Keratinocyte (primary cell): ENCODE measurements around the gene FAM221A. TPM values are rescaled to one million over a fixed set of nuclear protein-coding genes. Genes with fewer than 3 reads are reported as not detected.
"Not testable (repeated sequence)": the region's sequence is repeated elsewhere in the genome, so short reads cannot be mapped to it uniquely, and the experiment has no call there.

Experiments
- DNase-seq: peaks from one replicate; pipeline ENCODE4 v3.0.0-alpha.2; 2011; ENCODE audit warnings: low read depth, missing footprints, low spot score
- FAIRE-seq: peaks from 2 replicates; lab custom pipeline; 2011; peaks lifted over from hg19 to GRCh38; lab: Jason Lieb, UNC
- H2AFZ ChIP-seq: 2 replicates; pipeline ENCODE4 v1.6.0; 2012; ENCODE audit warnings: low read length, control low read depth, inconsistent platforms; ENCODE audit not compliant: control insufficient read depth
- H3K27ac ChIP-seq: 2 replicates; pipeline ENCODE4 v1.5.1; 2011; ENCODE audit warnings: low read length; ENCODE audit not compliant: control insufficient read depth, insufficient read depth
- H3K27me3 ChIP-seq: 3 replicates; pipeline ENCODE4 v1.6.0; 2011; ENCODE audit warnings: low read length; ENCODE audit not compliant: control insufficient read depth, insufficient read depth; ENCODE audit errors: extremely low read depth
- H3K36me3 ChIP-seq, 2 experiments: 2 replicates in 1 of 2; 3 replicates in 1 of 2; pipeline ENCODE4 v1.5.1; 2011; ENCODE audit warnings: low read length in 2 of 2, mild to moderate bottlenecking in 1 of 2; ENCODE audit not compliant: control insufficient read depth in 2 of 2, insufficient read depth in 2 of 2; ENCODE audit errors: extremely low read depth in 1 of 2
- H3K4me1 ChIP-seq: 3 replicates; pipeline ENCODE4 v1.5.1; 2011; ENCODE audit warnings: low read length; ENCODE audit not compliant: control insufficient read depth, insufficient read depth; ENCODE audit errors: extremely low read depth
- H3K4me2 ChIP-seq: 3 replicates; pipeline ENCODE4 v1.6.0; 2011; ENCODE audit warnings: low read depth, low read length; ENCODE audit not compliant: control insufficient read depth, insufficient read depth; ENCODE audit errors: extremely low read depth
- H3K4me3 ChIP-seq, 3 experiments: fragments of 200-600 bp in 1 of 3; sonication (generic) in 1 of 3; 2 replicates in 2 of 3; 3 replicates in 1 of 3; pipeline ENCODE4 v1.5.1; 2011 to 2016; ENCODE audit warnings: low read length in 3 of 3, mild to moderate bottlenecking in 3 of 3, control low read depth in 2 of 3, inconsistent platforms in 1 of 3, low read depth in 1 of 3, mixed read lengths in 1 of 3, mixed run types in 1 of 3, moderate library complexity in 1 of 3; ENCODE audit not compliant: control insufficient read depth in 2 of 3, insufficient read depth in 2 of 3; ENCODE audit errors: extremely low read depth in 1 of 3
- H3K79me2 ChIP-seq: 2 replicates; pipeline ENCODE4 v1.6.0; 2012; ENCODE audit warnings: low read length; ENCODE audit not compliant: control insufficient read depth, insufficient read depth
- H3K9ac ChIP-seq: 3 replicates; pipeline ENCODE4 v1.6.0; 2011; ENCODE audit warnings: low read length; ENCODE audit not compliant: control insufficient read depth, insufficient read depth; ENCODE audit errors: extremely low read depth
- H3K9me1 ChIP-seq: 3 replicates; pipeline ENCODE4 v1.6.0; 2011; ENCODE audit warnings: low read length; ENCODE audit not compliant: control insufficient read depth, insufficient read depth; ENCODE audit errors: extremely low read depth
- H3K9me3 ChIP-seq: 2 replicates; pipeline ENCODE4 v1.5.1; 2012; ENCODE audit warnings: low read depth, low read length; ENCODE audit not compliant: control insufficient read depth
- H4K20me1 ChIP-seq: 3 replicates; pipeline ENCODE4 v1.6.0; 2011; ENCODE audit warnings: low read length; ENCODE audit not compliant: control insufficient read depth, insufficient read depth; ENCODE audit errors: extremely low read depth
- CTCF ChIP-seq, 3 experiments: IDR thresholded peaks in 1 of 3; conservative IDR thresholded peaks in 1 of 3; optimal IDR thresholded peaks in 1 of 3; 2 replicates in 2 of 3; 3 replicates in 1 of 3; pipeline versions ENCODE3 to v1.5.1; 2011; ENCODE audit warnings: low read length in 3 of 3, mild to moderate bottlenecking in 3 of 3, moderate library complexity in 2 of 3, control low read depth in 1 of 3, inconsistent platforms in 1 of 3; ENCODE audit not compliant: insufficient read depth in 2 of 3; ENCODE audit errors: extremely low read depth in 1 of 3
- EZH2 ChIP-seq: IDR thresholded peaks from one replicate; pipeline ENCODE4 v1.6.1; 2012; ENCODE audit warnings: inconsistent platforms, mild to moderate bottlenecking, low read length, moderate library complexity
- dilution Hi-C: fragments of 300-500 bp; cut with MboI; formaldehyde crosslinking; loops from one replicate; pipeline ENCODE4 v1.7.0; 2020; ENCODE audit warnings: low sequenced_read_pairs; ENCODE audit not compliant: extremely low pct_ligation_motif_present
- polyA plus RNA-seq, 5 experiments: library from polyadenylated mRNA; depleted of rRNA in 3 of 5; stranded (reverse) in 3 of 5; stranded (forward) in 1 of 5; unstranded in 1 of 5; fragments of >200 nt; gene quantifications; 1 replicate in 1 of 5; 2 replicates in 3 of 5; 3 replicates in 1 of 5; pipeline versions ENCODE4 v1.2.1 to v1.2.3, GENCODE V29; 2011 to 2012; ENCODE audit warnings: missing spikeins in 2 of 5, low read depth in 1 of 5, low replicate concordance in 1 of 5

FAM221A gene
- polyA plus RNA-seq, 1 donor (not counting 4 experiments of a cell fraction or from before 2014, with no cell fraction given), result 0.93 TPM

GRCh38 chr7:23680414-23681405, 711 bp downstream of the FAM221A start:
- Histone ChIP-seq H3K27me3 (no peaks in the 10 kb centered on the region), H3K4me3 (peak overlapping the region; percentile 52 to 80 (median 75)), H3K36me3 (no peaks in the 10 kb centered on the region), H3K4me2 (peak overlapping the region; percentile 93), H2AFZ (peak overlapping the region; percentile 89), H3K9ac (no peak overlapping the region), H3K4me1 (peaks cover 6% of the 10 kb centered on the region), H3K79me2 (no peaks in the 10 kb centered on the region), H4K20me1 (no peaks in the 10 kb centered on the region), H3K9me1 (no peaks in the 10 kb centered on the region), H3K27ac (no peak overlapping the region), H3K9me3 (no peaks in the 10 kb centered on the region)
- DNase-seq (no peak), FAIRE-seq (no peak)
- TF ChIP-seq EZH2 (no peak), CTCF (optimal IDR thresholded peaks at IDR 0.05 in 1 of 3, IDR thresholded peaks at IDR 0.05 in 1 of 3, conservative IDR thresholded peaks at IDR 0.05 in 1 of 3; ENCODE audit: extremely low read depth in 1 of 3, insufficient read depth in 2 of 3, low read length in 3 of 3) (no peak)
- dilution Hi-C loops, result no loop called here

GRCh38 chr7:23684041-23684440, 4.0 kb downstream of the FAM221A start:
- H4K20me1 ChIP-seq, H3K27ac ChIP-seq, H3K27me3 ChIP-seq, DNase-seq, H3K9me3 ChIP-seq, H3K4me3 ChIP-seq, H2AFZ ChIP-seq, H3K4me1 ChIP-seq, H3K36me3 ChIP-seq, H3K9me1 ChIP-seq, H3K4me2 ChIP-seq, FAIRE-seq, H3K79me2 ChIP-seq, H3K9ac ChIP-seq, dilution Hi-C loops: not testable (repeated sequence)
